ENCODE results near the gene MARCHF9. TPM values are rescaled to one million over a fixed set of nuclear protein-coding genes. Genes with fewer than 3 reads are reported as not detected.

MARCHF9 gene
- total RNA-seq, 2 donors from 2014 or later, result 11.1 to 13.2 TPM

- WGBS, result 1% methylated on average over 45 of the region's 45 CpGs
- intact Hi-C loops (cut with DNase I), result loop anchor here (5.0 kb wide), 2 partner anchors 44 to 114 kb away; no protein-coding TSS in a partner anchor
- peak; percentile 94 for DNase-seq (ENCODE audit: low spot score)
- no peaks in the 10 kb centered on the region for H3K27me3 ChIP-seq (replicated peaks; ENCODE audit: insufficient read depth)
- H3K9me3 ChIP-seq, result no peaks in the 10 kb centered on the region
- H3K27ac ChIP-seq, result peak within 1 kb of the TSS; percentile 28 to 71
- H3K4me1 ChIP-seq (replicated peaks), result no peaks in the 10 kb centered on the region
- peaks cover 0 to 4% of the 10 kb centered on the region in 2 donors for H3K36me3 ChIP-seq
- H3K4me3 ChIP-seq, result peak within 1 kb of the TSS; percentile 58 to 93
- TF ChIP-seq POLR2AphosphoS5 (IDR thresholded peaks at IDR 0.05) (peak; percentile 97), POLR2A (IDR thresholded peaks at IDR 0.05) (no peak), CTCF (IDR thresholded peaks at IDR 0.05) (peak; percentile 95 to 98 (median 96))
These were observed 27.9 kb downstream of the MARCHF9 start, which contains the start of gene TSFM for GRCh38 chr12:57782608-57783465. TSFM (plus strand) TSS chr12:57782787; CDS start chr12:57782802, 15 bp downstream.

GRCh38 chr12:57783466-57783801 is 28.5 kb downstream of the MARCHF9 start:
- intact Hi-C loops (cut with DNase I), result loop anchor here (5.0 kb wide), 2 partner anchors 44 to 114 kb away; no protein-coding TSS in a partner anchor
- 82% methylated on average over 12 of the region's 12 CpGs for WGBS
- DNase-seq (ENCODE audit: low spot score), result no peak
- Histone ChIP-seq H3K9me3 (no peaks in the 10 kb centered on the region), H3K27me3 (replicated peaks; ENCODE audit: insufficient read depth) (no peaks in the 10 kb centered on the region), H3K36me3 (peaks cover 0 to 4% of the 10 kb centered on the region in 2 donors), H3K4me3 (peak overlapping the region; percentile 58 to 93), H3K4me1 (replicated peaks) (no peaks in the 10 kb centered on the region), H3K27ac (no peak overlapping the region)
- no peak for TF ChIP-seq POLR2A (IDR thresholded peaks at IDR 0.05)
- TF ChIP-seq POLR2AphosphoS5 (IDR thresholded peaks at IDR 0.05), result no peak
- TF ChIP-seq CTCF (IDR thresholded peaks at IDR 0.05), result no peak

DNA sequence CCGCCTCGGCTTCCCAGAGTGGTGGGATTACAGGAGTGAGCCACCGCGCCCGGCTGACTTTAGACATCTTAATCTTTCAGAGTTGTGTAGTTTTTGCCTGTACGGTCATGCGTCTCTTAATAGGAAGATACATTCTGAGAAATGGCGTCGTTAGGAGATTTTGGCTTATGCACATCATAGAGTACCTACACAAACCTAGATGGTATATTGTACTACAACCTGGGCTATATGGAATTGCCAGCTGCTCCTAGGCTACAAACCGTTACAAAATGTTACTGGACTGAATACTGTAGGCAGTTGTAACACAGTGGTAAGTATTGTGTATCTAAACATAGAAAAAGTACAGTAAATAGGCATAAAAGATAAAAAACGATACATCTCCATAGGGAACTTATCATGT is 29.0 kb downstream of the MARCHF9 start:
- intact Hi-C loops (cut with DNase I), result loop anchor here (5.0 kb wide), 2 partner anchors 43 to 113 kb away; no protein-coding TSS in a partner anchor
- Histone ChIP-seq H3K27me3 (replicated peaks; ENCODE audit: insufficient read depth) (no peaks in the 10 kb centered on the region), H3K4me3 (no peak overlapping the region), H3K36me3 (peaks cover 0 to 4% of the 10 kb centered on the region in 2 donors), H3K9me3 (no peaks in the 10 kb centered on the region), H3K27ac (no peak overlapping the region), H3K4me1 (replicated peaks) (no peaks in the 10 kb centered on the region)
- no peak for DNase-seq (ENCODE audit: low spot score)
- 94% methylated on average over 11 of the region's 11 CpGs for WGBS
- TF ChIP-seq POLR2AphosphoS5 (IDR thresholded peaks at IDR 0.05) (no peak), POLR2A (IDR thresholded peaks at IDR 0.05) (no peak), CTCF (IDR thresholded peaks at IDR 0.05) (no peak)

DNA sequence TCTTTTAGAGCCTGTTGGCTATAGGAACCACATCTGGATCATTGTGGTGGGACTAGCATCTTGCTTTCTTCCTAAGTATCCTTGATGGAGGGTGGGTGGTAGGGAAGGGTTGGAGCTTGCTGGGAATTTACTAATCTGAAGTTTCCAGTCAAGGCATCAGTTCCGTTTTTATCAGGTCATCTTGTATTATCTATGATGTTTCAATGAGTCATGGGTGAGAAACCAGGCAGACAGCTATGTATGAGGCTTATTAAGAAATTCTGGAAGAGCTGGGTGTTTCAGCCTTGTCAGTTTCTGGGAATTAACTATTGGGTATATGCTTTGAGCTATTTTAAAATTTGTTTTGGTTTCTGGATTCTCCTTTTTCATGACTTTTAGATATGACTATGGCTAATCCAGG is 39.0 kb downstream of the MARCHF9 start:
- TF ChIP-seq CTCF (IDR thresholded peaks at IDR 0.05) (no peak), POLR2A (IDR thresholded peaks at IDR 0.05) (no peak), POLR2AphosphoS5 (IDR thresholded peaks at IDR 0.05) (no peak)
- Histone ChIP-seq H3K27me3 (replicated peaks; ENCODE audit: insufficient read depth) (no peaks in the 10 kb centered on the region), H3K4me3 (no peak overlapping the region), H3K36me3 (peaks cover 3 to 4% of the 10 kb centered on the region in 2 donors), H3K27ac (no peak overlapping the region), H3K9me3 (no peaks in the 10 kb centered on the region), H3K4me1 (replicated peaks) (no peaks in the 10 kb centered on the region)
- 36% methylated on average over 1 of the region's 1 CpG for WGBS
- DNase-seq (ENCODE audit: low spot score), result no peak
- intact Hi-C loops (cut with DNase I), result no loop called here

Data from prostate gland (tissue), 2 donors.